Sigmoid colon (tissue), 7 donors: Measurements from ENCODE around the gene PCSK5. TPM values are rescaled to one million over a fixed set of nuclear protein-coding genes. Genes with fewer than 3 reads are reported as not detected.

Experiments used
- DNase-seq: peaks from one replicate; pipeline ENCODE4 v3.0.0-alpha.2; 2019
- H3K27ac ChIP-seq, 4 donors: fragments of 200-600 bp; sonication (generic); one replicate each; pipeline ENCODE4 v1.5.1; 2016 to 2019; ENCODE audit warnings: mild to moderate bottlenecking in 1 of 4
- H3K27me3 ChIP-seq, 3 donors: fragments of 200-600 bp; sonication (generic); one replicate each; pipeline ENCODE4 v1.5.1; 2019; ENCODE audit warnings: mild to moderate bottlenecking in 1 of 3
- H3K36me3 ChIP-seq, 4 donors: fragments of 200-600 bp; sonication (generic); one replicate each; pipeline ENCODE4 v1.5.1; 2016 to 2019
- H3K4me1 ChIP-seq, 4 donors: fragments of 200-600 bp; sonication (generic); one replicate each; pipeline ENCODE4 v1.5.1; 2017 to 2019
- H3K4me3 ChIP-seq, 4 donors: fragments of 200-600 bp; sonication (generic); one replicate each; pipeline ENCODE4 v1.5.1; 2017 to 2019; ENCODE audit warnings: mild to moderate bottlenecking in 2 of 4, moderate library complexity in 1 of 4
- H3K9me3 ChIP-seq, 4 donors: fragments of 200-600 bp in 3 of 4; sonication (generic) in 3 of 4; one replicate each; pipeline versions ENCODE4 v1.5.1 to v1.6.1; 2013 to 2019
- CTCF ChIP-seq, 4 experiments: fragments of 450-650 bp in 3 of 4; fragments of 200-600 bp in 1 of 4; IDR thresholded peaks; one replicate each; pipeline ENCODE4 v1.5.1; 2016 to 2019; ENCODE audit warnings: antibody characterized with exemption in 4 of 4, mild to moderate bottlenecking in 3 of 4, moderate library complexity in 2 of 4
- EP300 ChIP-seq, 4 donors: sonication (generic); formaldehyde crosslinking; IDR thresholded peaks; one replicate each; pipeline ENCODE4 v1.6.1; 2017; ENCODE audit warnings: antibody characterized with exemption in 4 of 4
- POLR2A ChIP-seq, 2 donors: fragments of 450-650 bp; IDR thresholded peaks; one replicate each; pipeline ENCODE4 v1.6.1; 2016; ENCODE audit warnings: antibody characterized with exemption in 2 of 2, mild to moderate bottlenecking in 2 of 2, moderate library complexity in 2 of 2
- POLR2AphosphoS5 ChIP-seq, 4 donors: sonication (generic); formaldehyde crosslinking; IDR thresholded peaks; one replicate each; pipeline ENCODE4 v1.6.1; 2017; ENCODE audit warnings: antibody characterized with exemption in 4 of 4
- WGBS, 2 donors: extraction: QIAGEN DNeasy Blood & Tissue Kit; methylation state at CpG; one replicate each; pipeline ENCODE4 v1.1.7; 2013; 5-methylcytosine and 5-hydroxymethylcytosine counted together
- intact Hi-C: fragments of 100-400 bp; cut with DNase I; formaldehyde crosslinking; loops from one replicate; pipeline ENCODE4 v1.15.1; 2023
- polyA plus RNA-seq, 3 donors: library from polyadenylated mRNA; stranded (reverse); fragments of 200-250 nt; gene quantifications; one replicate each; pipeline ENCODE4 v1.2.3, GENCODE V29; 2013
- total RNA-seq, 4 donors: library from RNA; depleted of rRNA; stranded (reverse); fragments of >200 nt; gene quantifications; one replicate each; pipeline ENCODE4 v1.1.0, GENCODE V29; 2016
- donor health status: healthy with polysubstance abuse.
- donor health status: Bipolar disorder and iron deficiency.
- donor health status: healthy.

PCSK5 gene
- total and polyA plus RNA-seq, 7 donors: 2.4 to 23.5 (median 8.4) TPM

- WGBS, 2 donors: 72 to 73% methylated on average over 1 of the region's 1 CpG
- intact Hi-C loops: no loop called here
- TF ChIP-seq CTCF (IDR thresholded peaks at IDR 0.05) (no peak), POLR2AphosphoS5 (IDR thresholded peaks at IDR 0.05) (no peak), EP300 (IDR thresholded peaks at IDR 0.05) (no peak), POLR2A (IDR thresholded peaks at IDR 0.05) (no peak)
- Histone ChIP-seq H3K4me1 (peaks cover 0 to 13% (median 5%) of the 10 kb centered on the region in 4 donors), H3K36me3 (peaks cover 0 to 12% (median 0%) of the 10 kb centered on the region in 4 donors), H3K4me3 (no peak overlapping the region), H3K27me3 (no peaks in the 10 kb centered on the region), H3K27ac (no peak overlapping the region), H3K9me3 (no peaks in the 10 kb centered on the region)
- no peak for DNase-seq
These were observed 48.5 kb downstream of the PCSK5 start for GRCh38 chr9:75938946-75939345.

GRCh38 chr9:75939536-75940111 lies 49.2 kb downstream of the PCSK5 start:
- TF ChIP-seq EP300 (IDR thresholded peaks at IDR 0.05) (no peak), CTCF (IDR thresholded peaks at IDR 0.05) (no peak), POLR2A (IDR thresholded peaks at IDR 0.05) (no peak), POLR2AphosphoS5 (IDR thresholded peaks at IDR 0.05) (no peak)
- Histone ChIP-seq H3K4me1 (peaks cover 0 to 13% (median 5%) of the 10 kb centered on the region in 4 donors), H3K4me3 (no peak overlapping the region), H3K36me3 (peaks cover 0 to 6% (median 0%) of the 10 kb centered on the region in 4 donors), H3K27me3 (no peaks in the 10 kb centered on the region), H3K27ac (no peak overlapping the region), H3K9me3 (no peaks in the 10 kb centered on the region)
- 92 to 95% methylated on average over 7 of the region's 7 CpGs for WGBS, 2 donors
- no peak for DNase-seq
- intact Hi-C loops: no loop called here

GRCh38 chr9:75941066-75941465 lies 50.6 kb downstream of the PCSK5 start:
- intact Hi-C loops: no loop called here
- TF ChIP-seq POLR2AphosphoS5 (IDR thresholded peaks at IDR 0.05) (no peak), POLR2A (IDR thresholded peaks at IDR 0.05) (no peak), CTCF (IDR thresholded peaks at IDR 0.05) (no peak), EP300 (IDR thresholded peaks at IDR 0.05) (no peak)
- Histone ChIP-seq H3K27me3 (no peaks in the 10 kb centered on the region), H3K27ac (no peak overlapping the region), H3K9me3 (no peaks in the 10 kb centered on the region), H3K4me1 (peaks cover 0 to 13% (median 5%) of the 10 kb centered on the region in 4 donors), H3K36me3 (no peaks in the 10 kb centered on the region), H3K4me3 (no peak overlapping the region)
- 13 to 65% methylated on average over 7 of the region's 7 CpGs for WGBS, 2 donors
- DNase-seq: no peak

- no peaks in the 10 kb centered on the region for H3K9me3 ChIP-seq
- H3K4me3 ChIP-seq: no peak overlapping the region
- WGBS, 2 donors: 61 to 81% methylated on average over 16 of the region's 16 CpGs
- no peak for TF ChIP-seq POLR2A (IDR thresholded peaks at IDR 0.05)
- no peak for TF ChIP-seq EP300 (IDR thresholded peaks at IDR 0.05)
- no peak for TF ChIP-seq CTCF (IDR thresholded peaks at IDR 0.05)
- no peak for TF ChIP-seq POLR2AphosphoS5 (IDR thresholded peaks at IDR 0.05)
- no peaks in the 10 kb centered on the region for H3K36me3 ChIP-seq
- peaks cover 0 to 13% (median 5%) of the 10 kb centered on the region in 4 donors for H3K4me1 ChIP-seq
- no peak for DNase-seq
- intact Hi-C loops: no loop called here
- H3K27me3 ChIP-seq: no peaks in the 10 kb centered on the region
- H3K27ac ChIP-seq: no peak overlapping the region
These were observed 51.3 kb downstream of the PCSK5 start for GRCh38 chr9:75941577-75942311.
